SK-N-SH (cell line): ENCODE results near the gene KCNA5. TPM values are rescaled to one million over a fixed set of nuclear protein-coding genes. Genes with fewer than 3 reads are reported as not detected.
A peak's percentile ranks its signal among the peaks of the same experiment; 100 is the strongest.

Source experiments
- CTCF ChIA-PET: fragments of 300-600, 350-600 bp; formaldehyde crosslinking; extraction: SDS; loops from one replicate; lab custom pipeline; 2021; lab: Yijun Ruan, JAX
- POLR2A ChIA-PET: fragments of 350-600 bp; sonication (Branson Sonifier 250); formaldehyde crosslinking; extraction: SDS; loops from one replicate; lab custom pipeline; 2020; ENCODE audit warnings: antibody characterized with exemption, inconsistent platforms; lab: Yijun Ruan, JAX
- DNase-seq: peaks from one replicate; pipeline ENCODE4 v3.0.0; 2012
- H2AFZ ChIP-seq: fragments of 200-600 bp; sonication (generic); 2 replicates; pipeline ENCODE4 v1.8.1; 2016; ENCODE audit warnings: antibody characterized with exemption, mild to moderate bottlenecking, low read depth
- H3F3A ChIP-seq: fragments of 200-600 bp; sonication (generic); replicated peaks from 2 replicates; pipeline ENCODE3; 2016; ENCODE audit warnings: antibody characterized with exemption, mild to moderate bottlenecking; ENCODE audit not compliant: insufficient read depth
- H3K27ac ChIP-seq, 2 experiments: fragments of 200-500 bp in 1 of 2; fragments of 200-600 bp in 1 of 2; sonication (Bioruptor generic) in 1 of 2; sonication (generic), shearing (Covaris generic) in 1 of 2; 2 replicates each; pipeline versions ENCODE4 v1.5.1 to v1.6.1; 2014 to 2016; ENCODE audit warnings: low read depth in 2 of 2, inconsistent platforms in 1 of 2, low read length in 1 of 2, mild to moderate bottlenecking in 1 of 2, mixed read lengths in 1 of 2
- H3K27me3 ChIP-seq: fragments of 200-600 bp; sonication (generic), shearing (Covaris generic); 2 replicates; pipeline ENCODE4 v1.6.1; 2016; ENCODE audit warnings: mixed run types; ENCODE audit not compliant: insufficient read depth
- H3K36me3 ChIP-seq, 2 experiments: fragments of 200-500 bp in 1 of 2; fragments of 200-600 bp in 1 of 2; sonication (Bioruptor generic) in 1 of 2; sonication (generic) in 1 of 2; replicated peaks in 1 of 2; 2 replicates each; pipeline versions ENCODE3 to v1.5.1; 2014 to 2016; ENCODE audit warnings: low read length in 1 of 2, mild to moderate bottlenecking in 1 of 2; ENCODE audit not compliant: insufficient read depth in 2 of 2, control insufficient read depth in 1 of 2
- H3K4me1 ChIP-seq, 2 experiments: fragments of 200-500 bp in 1 of 2; fragments of 200-600 bp in 1 of 2; sonication (Bioruptor generic) in 1 of 2; sonication (generic), shearing (Covaris generic) in 1 of 2; 2 replicates each; pipeline versions ENCODE4 v1.5.1 to v1.6.1; 2014 to 2016; ENCODE audit warnings: low read depth in 1 of 2, low read length in 1 of 2, mixed run types in 1 of 2; ENCODE audit not compliant: insufficient read depth in 2 of 2, control insufficient read depth in 1 of 2
- H3K4me2 ChIP-seq: fragments of 200-600 bp; sonication (generic), shearing (Covaris generic); 2 replicates; pipeline ENCODE4 v1.6.1; 2017; ENCODE audit warnings: mixed run types
- H3K4me3 ChIP-seq, 2 experiments: fragments of 200-500 bp in 1 of 2; fragments of 200-600 bp in 1 of 2; sonication (Bioruptor generic) in 1 of 2; sonication (generic), shearing (Covaris generic) in 1 of 2; 2 replicates each; pipeline versions ENCODE4 v1.5.1 to v1.8.1; 2014 to 2016; ENCODE audit warnings: low read depth in 2 of 2, inconsistent platforms in 1 of 2, low read length in 1 of 2, mild to moderate bottlenecking in 1 of 2, mixed read lengths in 1 of 2, moderate library complexity in 1 of 2
- H3K79me2 ChIP-seq: fragments of 200-600 bp; sonication (generic); 2 replicates; pipeline ENCODE4 v1.8.1; 2017; ENCODE audit warnings: mild to moderate bottlenecking; ENCODE audit not compliant: insufficient read depth
- H3K9ac ChIP-seq: fragments of 200-600 bp; sonication (generic); 2 replicates; pipeline ENCODE4 v1.6.1; 2017; ENCODE audit warnings: mixed run types
- H3K9me2 ChIP-seq: fragments of 200-600 bp; sonication (generic); 2 replicates; pipeline ENCODE4 v1.6.1; 2017; ENCODE audit warnings: mixed run types
- H3K9me3 ChIP-seq: fragments of 200-600 bp; sonication (generic); 2 replicates; pipeline ENCODE4 v1.6.1; 2017; ENCODE audit warnings: mixed run types, mild to moderate bottlenecking, moderate library complexity
- H4K20me1 ChIP-seq: fragments of 200-600 bp; sonication (generic); 2 replicates; pipeline ENCODE4 v1.6.1; 2017; ENCODE audit warnings: mild to moderate bottlenecking, mixed run types; ENCODE audit not compliant: insufficient read depth
- EZH2phosphoT487 ChIP-seq: fragments of 200-600 bp; sonication (generic); IDR thresholded peaks from 2 replicates; pipeline ENCODE4 v1.6.1; 2017; ENCODE audit warnings: low read depth, mixed run types, mild to moderate bottlenecking, antibody characterized with exemption, moderate library complexity, borderline replicate concordance
- FOSL2 ChIP-seq: IDR thresholded peaks from 2 replicates; pipeline ENCODE4 v1.4.0; 2012; ENCODE audit warnings: low read depth, mild to moderate bottlenecking, moderate library complexity, borderline replicate concordance
- FOXJ3 ChIP-seq: sonication (generic); formaldehyde crosslinking; IDR thresholded peaks from 2 replicates; pipeline ENCODE4 v1.5.1; 2020; ENCODE audit warnings: mild to moderate bottlenecking, missing genetic modification reagents
- GATA2 ChIP-seq: sonication (generic); formaldehyde crosslinking; IDR thresholded peaks from 2 replicates; pipeline ENCODE4 v1.5.0; 2020; ENCODE audit warnings: mild to moderate bottlenecking, missing genetic modification reagents
- MXI1 ChIP-seq: IDR thresholded peaks from 2 replicates; pipeline ENCODE4 v1.6.1; 2012; ENCODE audit warnings: mild to moderate bottlenecking, low read depth, low read length, improper control_type of control experiment
- WGBS: methylation state at CpG from one replicate; pipeline ENCODE4 v1.1.6; 2017; ENCODE audit warnings: low lambda C conversion rate; 5-methylcytosine and 5-hydroxymethylcytosine counted together
- polyA plus RNA-seq, 3 experiments: library from polyadenylated mRNA; depleted of rRNA; stranded (reverse); fragments of >200 nt; gene quantifications; 2 replicates each; pipeline ENCODE4 v1.2.3, GENCODE V29; 2012
- TF ChIP-seq, protein P1 (sequence below): fragments of 200-600 bp; sonication (generic); IDR thresholded peaks from 2 replicates; pipeline ENCODE4 v1.6.1; 2017; ENCODE audit warnings: antibody characterized with exemption, mild to moderate bottlenecking, moderate library complexity
- TF ChIP-seq, protein P2 (sequence below): IDR thresholded peaks from 2 replicates; pipeline ENCODE4; 2012
- TF ChIP-seq, protein P3 (sequence below): IDR thresholded peaks from 2 replicates; pipeline ENCODE4 v1.4.0; 2012; ENCODE audit warnings: low read depth

KCNA5 gene
- polyA plus RNA-seq, 1 of the 3 experiments (the other 2 are of a cell fraction), result not detected

DNA sequence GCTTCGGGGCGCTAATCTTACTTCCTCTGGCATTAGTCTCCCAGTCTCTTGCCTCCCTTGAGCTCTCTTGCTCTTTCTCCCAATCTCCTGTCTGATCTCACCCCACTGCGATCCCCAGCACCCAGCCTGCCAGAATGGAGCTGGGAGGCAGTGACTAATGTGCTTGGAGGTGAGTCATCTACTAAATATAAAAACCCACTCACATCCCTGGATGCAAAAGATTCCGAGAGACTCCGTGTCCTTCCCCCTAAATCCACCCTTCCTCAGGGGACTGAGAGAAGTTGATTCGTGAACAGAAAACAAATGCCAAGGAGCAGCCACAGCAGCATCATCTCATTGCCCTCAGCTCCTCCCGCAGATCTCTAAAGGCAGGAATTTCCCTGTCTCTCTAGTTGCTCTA is 45.7 kb upstream of the KCNA5 start (continued):
- TF ChIP-seq, protein P1, sequence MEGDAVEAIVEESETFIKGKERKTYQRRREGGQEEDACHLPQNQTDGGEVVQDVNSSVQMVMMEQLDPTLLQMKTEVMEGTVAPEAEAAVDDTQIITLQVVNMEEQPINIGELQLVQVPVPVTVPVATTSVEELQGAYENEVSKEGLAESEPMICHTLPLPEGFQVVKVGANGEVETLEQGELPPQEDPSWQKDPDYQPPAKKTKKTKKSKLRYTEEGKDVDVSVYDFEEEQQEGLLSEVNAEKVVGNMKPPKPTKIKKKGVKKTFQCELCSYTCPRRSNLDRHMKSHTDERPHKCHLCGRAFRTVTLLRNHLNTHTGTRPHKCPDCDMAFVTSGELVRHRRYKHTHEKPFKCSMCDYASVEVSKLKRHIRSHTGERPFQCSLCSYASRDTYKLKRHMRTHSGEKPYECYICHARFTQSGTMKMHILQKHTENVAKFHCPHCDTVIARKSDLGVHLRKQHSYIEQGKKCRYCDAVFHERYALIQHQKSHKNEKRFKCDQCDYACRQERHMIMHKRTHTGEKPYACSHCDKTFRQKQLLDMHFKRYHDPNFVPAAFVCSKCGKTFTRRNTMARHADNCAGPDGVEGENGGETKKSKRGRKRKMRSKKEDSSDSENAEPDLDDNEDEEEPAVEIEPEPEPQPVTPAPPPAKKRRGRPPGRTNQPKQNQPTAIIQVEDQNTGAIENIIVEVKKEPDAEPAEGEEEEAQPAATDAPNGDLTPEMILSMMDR, result no peak
- TF ChIP-seq, protein P2, sequence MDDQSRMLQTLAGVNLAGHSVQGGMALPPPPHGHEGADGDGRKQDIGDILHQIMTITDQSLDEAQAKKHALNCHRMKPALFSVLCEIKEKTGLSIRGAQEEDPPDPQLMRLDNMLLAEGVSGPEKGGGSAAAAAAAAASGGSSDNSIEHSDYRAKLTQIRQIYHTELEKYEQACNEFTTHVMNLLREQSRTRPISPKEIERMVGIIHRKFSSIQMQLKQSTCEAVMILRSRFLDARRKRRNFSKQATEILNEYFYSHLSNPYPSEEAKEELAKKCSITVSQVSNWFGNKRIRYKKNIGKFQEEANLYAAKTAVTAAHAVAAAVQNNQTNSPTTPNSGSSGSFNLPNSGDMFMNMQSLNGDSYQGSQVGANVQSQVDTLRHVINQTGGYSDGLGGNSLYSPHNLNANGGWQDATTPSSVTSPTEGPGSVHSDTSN, result peak; percentile 84
- TF ChIP-seq EZH2phosphoT487, result no peak
- TF ChIP-seq, protein P3, sequence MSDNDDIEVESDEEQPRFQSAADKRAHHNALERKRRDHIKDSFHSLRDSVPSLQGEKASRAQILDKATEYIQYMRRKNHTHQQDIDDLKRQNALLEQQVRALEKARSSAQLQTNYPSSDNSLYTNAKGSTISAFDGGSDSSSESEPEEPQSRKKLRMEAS, result peak; percentile 78
- peak; percentile 96 for TF ChIP-seq FOSL2
- no peak for TF ChIP-seq MXI1
- TF ChIP-seq FOXJ3 (CRISPR knock-in tag), result no peak

DNA sequence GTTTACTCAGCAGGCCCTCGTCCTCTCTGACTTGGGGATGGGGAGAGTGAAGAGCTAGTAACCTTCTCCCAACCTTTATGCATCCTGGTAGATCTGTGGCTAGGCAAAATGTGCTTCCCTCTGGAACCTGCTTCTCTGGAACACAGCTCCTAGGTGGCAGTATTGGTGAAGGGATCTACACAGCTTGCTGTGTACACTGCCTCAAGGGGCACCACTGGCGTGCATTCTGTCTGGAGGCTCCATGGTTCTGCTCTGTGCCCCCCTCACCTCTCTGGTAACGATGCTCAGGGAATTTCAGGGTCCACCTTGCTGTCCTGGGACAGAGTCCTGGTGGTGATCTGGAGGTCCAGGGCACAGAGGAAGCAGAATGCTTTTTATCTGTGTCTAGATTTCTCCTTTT is 43.5 kb upstream of the KCNA5 start:
- 31% methylated on average over 3 of the region's 3 CpGs for WGBS
- H3K4me2 ChIP-seq, result no peak overlapping the region
- H3K27me3 ChIP-seq, result peaks cover 5% of the 10 kb centered on the region; the same call in 1 of the 2 replicates
- no peaks in the 10 kb centered on the region for H3K9me3 ChIP-seq
- H2AFZ ChIP-seq, result no peak overlapping the region
- no peaks in the 10 kb centered on the region for H3K9me2 ChIP-seq
- TF ChIP-seq, protein P1, result 0 out of 2 replicates have a peak, but pooled peaks have one; percentile 11
- no peak for TF ChIP-seq GATA2 (CRISPR knock-in tag)
- no peak overlapping the region for H3K9ac ChIP-seq
- peaks cover 5% of the 10 kb centered on the region for H3F3A ChIP-seq
- no peaks in the 10 kb centered on the region for H3K79me2 ChIP-seq
- no peaks in the 10 kb centered on the region for H4K20me1 ChIP-seq
- H3K4me3 ChIP-seq, result no peak overlapping the region
- POLR2A ChIA-PET, result no interaction called here
- no peak for DNase-seq
- H3K4me1 ChIP-seq, result peaks cover 0 to 9% of the 10 kb centered on the region in 2 experiments; a peak in 1 of 4 replicates
- no peak overlapping the region for H3K27ac ChIP-seq
- CTCF ChIA-PET, result interaction anchor here (1.6 to 2.0 kb wide), 2 partner anchors 143 to 145 kb away, joined by 3 to 8 read pairs; no protein-coding TSS in a partner anchor
- no peaks in the 10 kb centered on the region for H3K36me3 ChIP-seq
